ENCODE data around the gene FHAD1. TPM values are rescaled to one million over a fixed set of nuclear protein-coding genes. Genes with fewer than 3 reads are reported as not detected.

FHAD1 gene
- total RNA-seq, 4 donors from 2014 or later: 1.6 TPM; not detected in 3

DNA sequence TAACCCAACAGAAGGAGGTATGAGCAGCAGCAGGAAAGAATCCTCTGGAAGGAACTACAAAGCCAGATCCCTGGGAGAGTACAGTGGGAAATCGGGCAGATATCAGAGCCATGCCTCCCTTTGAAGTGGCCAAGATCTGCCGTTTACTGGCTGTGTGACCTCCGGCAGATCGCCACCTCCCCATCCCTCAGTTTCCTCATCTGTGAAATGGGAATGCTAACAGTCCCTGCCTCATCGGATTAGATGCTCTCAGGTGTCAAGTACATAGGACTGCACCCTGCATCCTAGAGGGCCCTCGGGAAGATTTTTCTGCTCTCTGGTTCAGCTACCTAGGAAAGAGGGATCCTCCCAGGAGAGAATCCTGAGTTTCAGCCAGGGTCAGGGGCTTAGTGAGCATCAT, 102.1 kb downstream of the FHAD1 start:
- no peak for DNase-seq (ENCODE audit: low spot score in 2 of 2)
- Histone ChIP-seq H3K4me3 (no peak overlapping the region), H3K9me3 (no peaks in the 10 kb centered on the region), H3K27ac (no peak overlapping the region), H3K27me3 (no peaks in the 10 kb centered on the region), H3K4me1 (peaks cover 10% of the 10 kb centered on the region), H3K36me3 (no peaks in the 10 kb centered on the region)
- WGBS: 100% methylated on average over 5 of the region's 6 CpGs
- TF ChIP-seq POLR2AphosphoS5 (IDR thresholded peaks at IDR 0.05) (no peak), EP300 (IDR thresholded peaks at IDR 0.05) (no peak), POLR2A (IDR thresholded peaks at IDR 0.05) (no peak)
- TF ChIP-seq, protein P1, sequence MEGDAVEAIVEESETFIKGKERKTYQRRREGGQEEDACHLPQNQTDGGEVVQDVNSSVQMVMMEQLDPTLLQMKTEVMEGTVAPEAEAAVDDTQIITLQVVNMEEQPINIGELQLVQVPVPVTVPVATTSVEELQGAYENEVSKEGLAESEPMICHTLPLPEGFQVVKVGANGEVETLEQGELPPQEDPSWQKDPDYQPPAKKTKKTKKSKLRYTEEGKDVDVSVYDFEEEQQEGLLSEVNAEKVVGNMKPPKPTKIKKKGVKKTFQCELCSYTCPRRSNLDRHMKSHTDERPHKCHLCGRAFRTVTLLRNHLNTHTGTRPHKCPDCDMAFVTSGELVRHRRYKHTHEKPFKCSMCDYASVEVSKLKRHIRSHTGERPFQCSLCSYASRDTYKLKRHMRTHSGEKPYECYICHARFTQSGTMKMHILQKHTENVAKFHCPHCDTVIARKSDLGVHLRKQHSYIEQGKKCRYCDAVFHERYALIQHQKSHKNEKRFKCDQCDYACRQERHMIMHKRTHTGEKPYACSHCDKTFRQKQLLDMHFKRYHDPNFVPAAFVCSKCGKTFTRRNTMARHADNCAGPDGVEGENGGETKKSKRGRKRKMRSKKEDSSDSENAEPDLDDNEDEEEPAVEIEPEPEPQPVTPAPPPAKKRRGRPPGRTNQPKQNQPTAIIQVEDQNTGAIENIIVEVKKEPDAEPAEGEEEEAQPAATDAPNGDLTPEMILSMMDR (IDR thresholded peaks at IDR 0.05): no peak

DNA sequence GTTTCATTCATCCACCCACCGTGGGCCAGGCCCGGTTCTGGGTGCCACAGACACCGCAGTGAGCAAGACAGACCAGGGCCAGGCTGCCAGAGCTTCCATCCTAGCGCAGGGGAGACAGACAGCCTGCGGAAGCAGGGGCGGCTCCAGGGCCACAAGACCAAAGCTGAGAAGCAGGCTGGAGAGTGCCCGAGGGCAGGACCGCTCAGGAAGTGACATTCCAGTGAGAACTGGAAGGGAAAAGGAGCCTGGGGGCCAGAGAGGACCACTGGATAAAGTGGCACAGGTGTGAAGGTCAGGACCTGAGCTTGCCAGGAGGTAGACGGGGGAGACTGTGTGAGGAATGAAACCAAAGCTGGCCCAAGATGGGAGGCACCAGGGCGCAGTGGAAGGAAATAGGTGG, 103.1 kb downstream of the FHAD1 start:
- no peaks in the 10 kb centered on the region for H3K9me3 ChIP-seq
- H3K4me3 ChIP-seq: no peak overlapping the region
- H3K27ac ChIP-seq: no peak overlapping the region
- TF ChIP-seq POLR2A (IDR thresholded peaks at IDR 0.05) (no peak), EP300 (IDR thresholded peaks at IDR 0.05) (no peak), POLR2AphosphoS5 (IDR thresholded peaks at IDR 0.05) (no peak)
- TF ChIP-seq, protein P1 (IDR thresholded peaks at IDR 0.05): no peak
- no peaks in the 10 kb centered on the region for H3K27me3 ChIP-seq
- H3K36me3 ChIP-seq: no peaks in the 10 kb centered on the region
- H3K4me1 ChIP-seq: peaks cover 10% of the 10 kb centered on the region
- no peak for DNase-seq (ENCODE audit: low spot score in 2 of 2)
- WGBS: 89% methylated on average over 10 of the region's 10 CpGs

DNA sequence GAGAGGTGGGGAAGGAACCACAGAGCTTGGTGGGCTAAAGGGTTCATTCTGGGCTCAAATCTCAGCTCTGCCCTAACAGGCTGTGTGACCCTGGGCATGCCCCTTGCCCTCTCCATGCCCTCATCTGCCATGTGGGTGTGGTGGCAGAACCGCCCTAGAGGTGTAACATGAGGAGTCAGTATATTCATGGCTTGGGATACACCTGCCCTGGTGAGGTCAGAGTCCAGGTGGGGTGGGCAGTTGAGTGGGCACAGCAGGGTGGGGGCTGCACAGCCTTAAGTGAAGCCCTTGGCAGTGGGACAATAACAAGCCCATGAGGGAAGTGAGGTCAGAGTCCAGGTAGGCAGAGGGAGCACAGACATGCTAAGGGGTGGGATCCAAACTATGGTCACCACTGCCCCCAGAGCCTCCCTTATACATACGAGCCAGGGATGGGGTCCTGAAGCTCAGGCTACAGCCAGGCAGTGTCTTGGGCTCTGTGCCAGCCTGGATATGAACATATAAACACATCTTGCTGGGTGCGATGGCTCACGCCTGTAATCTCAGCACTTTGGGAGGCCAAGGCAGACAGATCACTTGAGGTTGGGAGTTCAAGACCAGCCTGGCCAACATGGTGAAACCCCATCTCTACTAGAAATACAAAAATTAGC, 103.7 kb downstream of the FHAD1 start:
- WGBS: 94% methylated on average over 3 of the region's 4 CpGs
- Histone ChIP-seq H3K4me3 (no peak overlapping the region), H3K4me1 (peaks cover 10% of the 10 kb centered on the region), H3K27ac (no peak overlapping the region), H3K9me3 (no peaks in the 10 kb centered on the region), H3K36me3 (no peaks in the 10 kb centered on the region), H3K27me3 (no peaks in the 10 kb centered on the region)
- DNase-seq (ENCODE audit: low spot score in 2 of 2): no peak
- TF ChIP-seq POLR2A (IDR thresholded peaks at IDR 0.05) (no peak), POLR2AphosphoS5 (IDR thresholded peaks at IDR 0.05) (no peak), EP300 (IDR thresholded peaks at IDR 0.05) (no peak)
- TF ChIP-seq, protein P1 (IDR thresholded peaks at IDR 0.05): no peak

DNA sequence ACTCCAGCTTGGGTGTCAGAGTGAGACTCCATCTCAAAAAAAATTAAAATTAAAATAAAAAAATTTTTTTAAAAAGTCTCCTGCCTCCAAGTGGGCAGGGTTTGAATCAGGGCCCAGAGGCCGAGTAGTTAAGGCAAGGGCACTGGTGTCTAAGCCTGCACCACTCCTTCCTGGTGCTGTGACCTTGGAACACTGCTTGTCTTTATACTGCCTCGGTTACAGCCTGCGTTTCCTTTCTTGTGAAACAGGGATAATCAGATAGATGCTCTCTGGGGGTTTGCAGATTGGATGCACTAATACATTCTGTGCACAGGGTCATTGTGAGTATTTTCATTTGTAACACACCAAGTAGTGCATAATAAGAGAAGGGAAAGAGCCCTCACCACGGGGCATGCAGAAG, 104.3 kb downstream of the FHAD1 start:
- H3K27ac ChIP-seq: no peak overlapping the region

More for the DNA sequence above, 104.3 kb downstream of the FHAD1 start:
- H3K9me3 ChIP-seq: no peaks in the 10 kb centered on the region
- 77% methylated on average over 4 of the region's 4 CpGs for WGBS
- TF ChIP-seq, protein P1 (IDR thresholded peaks at IDR 0.05): no peak
- TF ChIP-seq POLR2AphosphoS5 (IDR thresholded peaks at IDR 0.05) (no peak), EP300 (IDR thresholded peaks at IDR 0.05) (no peak), POLR2A (IDR thresholded peaks at IDR 0.05) (no peak)
- no peaks in the 10 kb centered on the region for H3K36me3 ChIP-seq
- H3K27me3 ChIP-seq: no peaks in the 10 kb centered on the region
- no peak overlapping the region for H3K4me3 ChIP-seq
- no peak for DNase-seq (ENCODE audit: low spot score in 2 of 2)
- H3K4me1 ChIP-seq: peaks cover 10% of the 10 kb centered on the region
